Measurements from ENCODE around the gene TRAM2.

Gene TRAM2

GRCh38 chr6:52591832-52592231 is 15.0 kb upstream of the TRAM2 start:
- no peak for DNase-seq

- no peak for DNase-seq
Observed at GRCh38 chr6:52590152-52590891, 13.5 kb upstream of the TRAM2 start.

GRCh38 chr6:52588710-52589091 is 11.8 kb upstream of the TRAM2 start:
- DNase-seq: no peak

GRCh38 chr6:52588087-52588709 is 11.3 kb upstream of the TRAM2 start:
- DNase-seq: no peak

- no peak for DNase-seq
Observed at GRCh38 chr6:52587001-52587400, 10.1 kb upstream of the TRAM2 start.

- no peak for DNase-seq
Observed at GRCh38 chr6:52584203-52584602, 7.3 kb upstream of the TRAM2 start.

GRCh38 chr6:52582996-52583395 is 6.1 kb upstream of the TRAM2 start:
- DNase-seq: no peak

GRCh38 chr6:52582446-52582845 is 5.6 kb upstream of the TRAM2 start:
- no peak for DNase-seq

- DNase-seq: no peak
Observed at GRCh38 chr6:52580905-52581304, 4.0 kb upstream of the TRAM2 start.

GRCh38 chr6:52579006-52579660 is 2.3 kb upstream of the TRAM2 start:
- DNase-seq: no peak

- DNase-seq: no peak
Observed at GRCh38 chr6:52577778-52578463, 1.1 kb upstream of the TRAM2 start.

GRCh38 chr6:52576392-52577021 is 353 bp downstream of the TRAM2 start:
- DNase-seq: peak; percentile 76

GRCh38 chr6:52576054-52576391 is 837 bp downstream of the TRAM2 start:
- DNase-seq: no peak

- DNase-seq: no peak
Observed at GRCh38 chr6:52575502-52575892, 1.4 kb downstream of the TRAM2 start.

GRCh38 chr6:52574709-52575501 is 2.0 kb downstream of the TRAM2 start:
- DNase-seq: peak; percentile 69

GRCh38 chr6:52573295-52573694 is 3.6 kb downstream of the TRAM2 start:
- no peak for DNase-seq

GRCh38 chr6:52572536-52572935 is 4.3 kb downstream of the TRAM2 start:
- DNase-seq: no peak

GRCh38 chr6:52571099-52571755 is 5.6 kb downstream of the TRAM2 start:
- DNase-seq: no peak

- no peak for DNase-seq
Observed at GRCh38 chr6:52570291-52570700, 6.6 kb downstream of the TRAM2 start.

- no peak for DNase-seq
Observed at GRCh38 chr6:52568320-52568719, 8.5 kb downstream of the TRAM2 start.

- no peak for DNase-seq
Observed at GRCh38 chr6:52566853-52567279, 10.0 kb downstream of the TRAM2 start.

GRCh38 chr6:52566201-52566600 is 10.7 kb downstream of the TRAM2 start:
- no peak for DNase-seq
